ENCODE data around the gene CPEB1. TPM values are rescaled to one million over a fixed set of nuclear protein-coding genes. Genes with fewer than 3 reads are reported as not detected.
A peak's percentile ranks its signal among the peaks of the same experiment; 100 is the strongest.

The CPEB1 gene
- total and polyA plus RNA-seq, 8 donors = 1.1 to 6.4 (median 1.5) TPM; not detected in 2

- H3K27me3 ChIP-seq = peaks cover 0 to 33% (median 26%) of the 10 kb centered on the region in 3 donors
- intact Hi-C loops (cut with DNase I; ENCODE audit: low total_unique reads) = no loop called here
- no peaks in the 10 kb centered on the region for H3K36me3 ChIP-seq
- H3K4me1 ChIP-seq = peaks cover 0 to 17% (median 14%) of the 10 kb centered on the region in 4 donors
- 83 to 91% (median 88%) methylated on average over 10 of the region's 10 CpGs for WGBS, 5 donors
- H3K27ac ChIP-seq = no peak overlapping the region
- H3K4me3 ChIP-seq = peak overlapping the region in 2 of 4 donors; percentile 49 to 56
- no peaks in the 10 kb centered on the region for H3K9me3 ChIP-seq
- no peak for DNase-seq
- TF ChIP-seq POLR2A (IDR thresholded peaks at IDR 0.05) (no peak), POLR2AphosphoS5 (IDR thresholded peaks at IDR 0.05) (no peak), EP300 (IDR thresholded peaks at IDR 0.05) (no peak)
- TF ChIP-seq, protein P1, sequence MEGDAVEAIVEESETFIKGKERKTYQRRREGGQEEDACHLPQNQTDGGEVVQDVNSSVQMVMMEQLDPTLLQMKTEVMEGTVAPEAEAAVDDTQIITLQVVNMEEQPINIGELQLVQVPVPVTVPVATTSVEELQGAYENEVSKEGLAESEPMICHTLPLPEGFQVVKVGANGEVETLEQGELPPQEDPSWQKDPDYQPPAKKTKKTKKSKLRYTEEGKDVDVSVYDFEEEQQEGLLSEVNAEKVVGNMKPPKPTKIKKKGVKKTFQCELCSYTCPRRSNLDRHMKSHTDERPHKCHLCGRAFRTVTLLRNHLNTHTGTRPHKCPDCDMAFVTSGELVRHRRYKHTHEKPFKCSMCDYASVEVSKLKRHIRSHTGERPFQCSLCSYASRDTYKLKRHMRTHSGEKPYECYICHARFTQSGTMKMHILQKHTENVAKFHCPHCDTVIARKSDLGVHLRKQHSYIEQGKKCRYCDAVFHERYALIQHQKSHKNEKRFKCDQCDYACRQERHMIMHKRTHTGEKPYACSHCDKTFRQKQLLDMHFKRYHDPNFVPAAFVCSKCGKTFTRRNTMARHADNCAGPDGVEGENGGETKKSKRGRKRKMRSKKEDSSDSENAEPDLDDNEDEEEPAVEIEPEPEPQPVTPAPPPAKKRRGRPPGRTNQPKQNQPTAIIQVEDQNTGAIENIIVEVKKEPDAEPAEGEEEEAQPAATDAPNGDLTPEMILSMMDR (IDR thresholded peaks at IDR 0.05) = no peak
Observed at GRCh38 chr15:82681371-82681770, 34.2 kb upstream of the CPEB1 start.

DNA sequence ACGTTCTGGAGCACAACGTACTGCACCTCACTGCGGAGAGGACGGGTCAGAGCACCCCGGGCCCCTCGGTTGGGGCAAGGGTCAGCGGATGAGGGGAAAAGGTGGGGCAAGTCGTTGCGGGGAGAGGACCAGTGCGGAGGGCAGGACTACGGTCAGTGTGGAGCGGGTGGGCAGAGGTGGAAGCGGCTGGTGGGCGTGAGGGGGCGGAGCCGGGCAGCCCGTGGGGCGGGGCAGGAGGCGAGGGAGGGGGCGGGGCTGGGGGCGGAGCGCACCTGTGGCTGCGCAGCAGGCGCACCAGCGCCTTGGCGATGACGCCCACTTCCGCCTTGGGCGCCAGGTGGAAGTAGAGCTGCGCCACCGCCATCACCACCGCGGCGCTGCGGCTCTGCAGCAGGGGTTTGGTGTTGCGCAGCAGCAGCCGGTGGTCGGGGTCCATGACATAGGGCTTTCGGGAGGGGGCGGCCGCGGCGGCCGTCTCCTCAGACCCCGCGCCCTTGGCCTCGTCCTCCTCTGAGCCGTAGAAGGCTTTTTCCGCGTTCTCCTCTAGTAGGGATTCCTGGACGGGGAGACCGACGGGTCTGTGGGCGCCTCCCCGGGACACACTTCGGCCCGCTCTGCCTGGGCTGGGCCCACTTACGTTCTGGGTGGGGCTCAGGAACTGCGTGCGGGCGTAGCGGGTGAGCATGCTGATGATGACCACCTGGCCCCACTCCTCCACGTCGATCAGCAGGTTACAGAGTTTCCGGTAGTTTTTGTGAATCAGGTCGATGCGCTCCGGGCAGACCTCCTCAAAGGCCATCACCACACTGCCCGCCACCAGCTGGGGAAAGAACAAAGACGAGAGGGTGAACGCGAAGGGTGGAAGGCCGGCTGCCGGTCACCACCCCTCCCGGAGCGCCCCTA, 33.3 kb upstream of the CPEB1 start:
- DNase-seq = peak; percentile 80 to 94
- Histone ChIP-seq H3K36me3 (no peaks in the 10 kb centered on the region), H3K27me3 (peaks cover 0 to 33% (median 26%) of the 10 kb centered on the region in 3 donors), H3K4me3 (peak overlapping the region; percentile 49 to 56 (median 53)), H3K9me3 (no peaks in the 10 kb centered on the region), H3K27ac (peak overlapping the region; percentile 35 to 76 (median 72)), H3K4me1 (peaks cover 0 to 17% (median 14%) of the 10 kb centered on the region in 4 donors)
- TF ChIP-seq POLR2A (IDR thresholded peaks at IDR 0.05) (no peak), POLR2AphosphoS5 (IDR thresholded peaks at IDR 0.05) (peak in 2 of 3 donors; percentile 87 to 89), EP300 (IDR thresholded peaks at IDR 0.05) (no peak)
- TF ChIP-seq, protein P1 (IDR thresholded peaks at IDR 0.05) = no peak
- WGBS, 5 donors = 2 to 5% (median 3%) methylated on average over 43 to 76 of the region's 76 CpGs
- intact Hi-C loops (cut with DNase I; ENCODE audit: low total_unique reads) = no loop called here

DNA sequence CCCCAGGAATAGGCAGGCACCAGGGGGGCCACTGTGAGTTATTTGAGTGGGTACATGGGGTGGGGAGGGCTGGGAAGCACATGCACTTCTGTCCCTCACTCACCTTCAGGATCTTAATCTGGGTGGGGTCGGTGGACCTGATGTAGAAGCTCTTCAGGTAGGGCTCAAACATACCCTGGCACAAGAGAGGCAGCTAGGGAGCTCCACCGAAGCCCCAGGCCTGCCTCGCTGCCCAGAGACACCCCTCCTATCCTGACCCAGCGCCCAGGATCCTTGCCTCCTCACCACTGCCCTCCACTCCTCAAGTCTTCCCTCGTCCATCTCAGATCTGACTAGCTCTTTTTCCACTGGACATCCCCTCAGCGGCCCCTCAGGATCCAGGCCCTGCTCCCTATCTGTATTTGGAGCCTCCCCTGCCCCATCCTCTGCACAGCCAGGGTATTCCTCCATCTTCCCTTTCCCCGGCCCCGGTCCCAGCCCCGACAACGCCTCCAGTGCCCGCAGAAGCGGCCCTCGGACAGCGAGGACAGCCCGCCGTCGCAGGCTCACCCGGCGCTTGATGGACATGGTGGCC, 32.5 kb upstream of the CPEB1 start:
- WGBS, 5 donors = 27 to 39% (median 33%) methylated on average over 14 to 19 of the region's 19 CpGs

More for the DNA sequence above, 32.5 kb upstream of the CPEB1 start:
- intact Hi-C loops (cut with DNase I; ENCODE audit: low total_unique reads) = no loop called here
- TF ChIP-seq POLR2A (IDR thresholded peaks at IDR 0.05) = no peak
- TF ChIP-seq EP300 (IDR thresholded peaks at IDR 0.05) = no peak
- no peak for TF ChIP-seq POLR2AphosphoS5 (IDR thresholded peaks at IDR 0.05)
- TF ChIP-seq, protein P1 (IDR thresholded peaks at IDR 0.05) = no peak
- Histone ChIP-seq H3K27ac (no peak overlapping the region), H3K4me1 (peaks cover 0 to 17% (median 14%) of the 10 kb centered on the region in 4 donors), H3K4me3 (peak overlapping the region; percentile 49 to 56 (median 53)), H3K9me3 (no peaks in the 10 kb centered on the region), H3K36me3 (no peaks in the 10 kb centered on the region), H3K27me3 (peaks cover 0 to 33% (median 26%) of the 10 kb centered on the region in 3 donors)
- no peak for DNase-seq

All from stomach (tissue), 9 donors.